ENCODE measurements around the gene SMYD3.

The SMYD3 gene

DNA sequence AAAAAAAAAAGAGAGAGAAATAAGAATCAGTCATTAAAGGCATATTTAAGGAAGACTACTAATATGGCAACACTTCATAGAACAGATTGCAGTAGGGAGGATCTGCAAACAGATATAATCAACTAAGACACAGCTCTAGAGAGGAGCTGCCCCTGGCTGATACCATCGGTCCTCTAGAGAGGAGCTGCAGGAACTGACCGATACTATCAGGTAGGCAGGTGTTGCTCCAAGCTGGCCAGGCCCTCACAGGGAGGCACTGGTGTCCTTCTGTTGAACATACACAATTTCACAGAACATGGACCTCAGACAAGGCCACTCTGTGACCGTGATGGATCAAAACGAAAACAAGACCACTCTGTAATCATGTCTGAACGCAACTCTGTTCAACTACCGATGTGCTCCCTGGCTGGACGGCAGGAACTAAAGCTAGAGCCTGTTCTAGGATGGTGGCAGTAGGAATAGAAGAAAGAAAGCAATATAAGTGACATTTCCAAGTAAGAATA is 15.5 kb downstream of the SMYD3 start:
- no peak overlapping the region for H3K27ac ChIP-seq (ENCODE audit: low read depth, low read length)
- H3K4me1 ChIP-seq (ENCODE audit: insufficient read depth, low read length), result peaks cover 4% of the 10 kb centered on the region
- no peaks in the 10 kb centered on the region for H3K27me3 ChIP-seq (ENCODE audit: control insufficient read depth in 1 of 2, insufficient read depth in 2 of 2, low read length in 2 of 2)
- H3K9me3 ChIP-seq (ENCODE audit: low read length), result no peaks in the 10 kb centered on the region
- H3K9ac ChIP-seq (ENCODE audit: low read length), result no peak overlapping the region
- H3K4me3 ChIP-seq (ENCODE audit: low read depth in 1 of 2, low read length in 2 of 2), result no peak overlapping the region
- H3K36me3 ChIP-seq (ENCODE audit: insufficient read depth, low read length), result no peaks in the 10 kb centered on the region

DNA sequence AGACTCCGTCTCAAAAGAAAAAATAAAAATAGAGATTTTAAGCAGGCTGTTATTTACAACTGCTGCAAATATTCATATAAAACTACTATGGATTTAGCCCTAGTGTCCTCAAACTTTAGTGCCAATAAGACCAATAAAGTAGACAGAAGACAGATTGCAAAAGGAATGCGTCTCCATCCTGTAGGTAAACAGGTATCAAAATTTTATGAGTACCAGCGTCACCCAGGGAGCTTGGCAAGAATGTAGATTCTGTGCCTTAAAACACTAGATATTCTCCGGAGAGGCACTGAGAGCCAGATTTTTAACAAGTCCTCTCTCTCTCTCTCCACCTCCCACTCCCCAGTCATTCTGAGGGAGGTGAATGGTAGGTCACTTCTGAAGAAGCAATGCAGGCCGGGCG is 18.4 kb downstream of the SMYD3 start:
- Histone ChIP-seq H3K27ac (ENCODE audit: low read depth, low read length) (no peak overlapping the region), H3K36me3 (ENCODE audit: insufficient read depth, low read length) (no peaks in the 10 kb centered on the region), H3K4me1 (ENCODE audit: insufficient read depth, low read length) (peaks cover 6% of the 10 kb centered on the region), H3K9me3 (ENCODE audit: low read length) (no peaks in the 10 kb centered on the region), H3K4me3 (ENCODE audit: low read depth in 1 of 2, low read length in 2 of 2) (no peak overlapping the region), H3K27me3 (ENCODE audit: control insufficient read depth in 1 of 2, insufficient read depth in 2 of 2, low read length in 2 of 2) (no peaks in the 10 kb centered on the region), H3K9ac (ENCODE audit: low read length) (no peak overlapping the region)

DNA sequence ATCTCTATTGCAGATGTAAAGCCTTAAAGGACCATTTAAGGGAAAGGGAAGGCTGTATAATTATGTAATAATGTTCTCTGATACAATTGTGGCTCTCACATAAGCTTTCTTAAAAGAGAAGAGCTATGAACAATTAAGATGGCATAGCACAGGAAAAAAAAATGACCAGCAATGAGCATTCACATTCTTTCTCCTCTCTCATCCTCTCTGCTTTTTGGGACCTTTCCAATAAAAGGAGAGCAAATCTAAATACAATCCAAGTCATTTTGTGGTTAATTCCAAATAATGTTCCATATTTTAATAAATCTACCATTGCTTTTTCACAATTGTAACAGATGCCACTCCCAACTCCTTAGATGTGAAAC is 23.5 kb downstream of the SMYD3 start:
- Histone ChIP-seq H3K4me3 (ENCODE audit: low read depth in 1 of 2, low read length in 2 of 2) (peak overlapping the region in 1 of 2 donors; percentile 47), H3K27me3 (ENCODE audit: control insufficient read depth in 1 of 2, insufficient read depth in 2 of 2, low read length in 2 of 2) (no peaks in the 10 kb centered on the region), H3K9me3 (ENCODE audit: low read length) (no peaks in the 10 kb centered on the region), H3K4me1 (ENCODE audit: insufficient read depth, low read length) (peaks cover 14% of the 10 kb centered on the region), H3K36me3 (ENCODE audit: insufficient read depth, low read length) (no peaks in the 10 kb centered on the region), H3K27ac (ENCODE audit: low read depth, low read length) (no peak overlapping the region), H3K9ac (ENCODE audit: low read length) (no peak overlapping the region)

DNA sequence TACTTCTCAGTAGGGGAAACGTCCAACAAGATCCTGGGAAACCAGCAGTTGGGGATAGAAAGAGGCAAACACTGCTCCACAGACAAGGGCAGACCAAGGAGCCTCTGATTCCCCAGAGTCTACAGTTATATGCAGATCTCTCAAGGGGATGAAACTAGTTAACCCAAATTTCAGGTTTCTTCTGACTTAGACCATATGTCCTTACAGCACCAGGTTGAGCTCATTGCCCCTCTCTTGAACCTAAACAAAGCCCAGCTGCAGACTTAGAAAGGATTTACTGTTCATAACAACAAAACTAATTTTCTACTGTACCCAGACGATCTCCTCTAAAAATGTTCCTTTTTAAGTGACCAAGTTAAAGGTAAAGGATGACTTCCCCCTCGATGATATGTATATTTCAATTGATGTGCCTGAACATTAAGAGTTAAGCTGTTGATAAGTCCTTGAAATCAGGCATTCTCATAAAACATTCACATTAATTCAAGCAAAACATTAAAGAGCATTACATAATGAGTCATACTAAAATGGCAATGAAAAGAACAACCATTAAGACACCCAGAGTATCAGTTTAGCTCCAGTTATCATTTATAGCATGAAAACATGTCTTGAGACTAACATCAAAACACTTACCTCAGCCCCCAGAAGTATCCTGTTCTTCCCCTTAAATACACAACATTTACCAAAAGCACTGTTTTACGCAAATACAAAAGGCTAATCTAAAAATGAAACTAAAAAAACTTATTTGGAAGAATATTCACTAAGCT is 24.1 kb downstream of the SMYD3 start:
- Histone ChIP-seq H3K27me3 (ENCODE audit: control insufficient read depth in 1 of 2, insufficient read depth in 2 of 2, low read length in 2 of 2) (no peaks in the 10 kb centered on the region), H3K27ac (ENCODE audit: low read depth, low read length) (no peak overlapping the region), H3K36me3 (ENCODE audit: insufficient read depth, low read length) (no peaks in the 10 kb centered on the region), H3K9ac (ENCODE audit: low read length) (no peak overlapping the region), H3K4me1 (ENCODE audit: insufficient read depth, low read length) (peaks cover 14% of the 10 kb centered on the region), H3K9me3 (ENCODE audit: low read length) (no peaks in the 10 kb centered on the region), H3K4me3 (ENCODE audit: low read depth in 1 of 2, low read length in 2 of 2) (peak overlapping the region in 1 of 2 donors; percentile 47)

DNA sequence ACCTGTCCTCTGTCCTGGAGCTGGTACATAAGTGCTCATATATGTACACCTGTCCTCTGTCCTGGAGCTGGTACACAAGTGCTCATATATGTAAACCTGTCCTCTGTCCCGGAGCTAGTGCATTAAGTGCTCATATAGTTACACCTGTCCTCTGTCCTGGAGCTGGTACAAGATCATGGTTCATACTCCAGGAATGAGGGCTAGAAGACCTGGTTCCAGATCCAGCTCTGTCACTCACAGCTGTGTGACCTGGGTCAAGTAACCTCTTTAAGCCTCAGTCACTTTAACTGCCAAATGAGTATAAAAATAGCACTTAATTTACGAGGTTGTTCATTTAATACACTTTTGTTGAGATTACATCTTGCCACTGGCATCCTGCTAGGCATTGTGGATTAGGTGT is 28.0 kb downstream of the SMYD3 start:
- Histone ChIP-seq H3K4me3 (ENCODE audit: low read depth in 1 of 2, low read length in 2 of 2) (no peak overlapping the region), H3K27me3 (ENCODE audit: control insufficient read depth in 1 of 2, insufficient read depth in 2 of 2, low read length in 2 of 2) (no peaks in the 10 kb centered on the region), H3K4me1 (ENCODE audit: insufficient read depth, low read length) (peaks cover 14% of the 10 kb centered on the region), H3K9me3 (ENCODE audit: low read length) (no peaks in the 10 kb centered on the region), H3K36me3 (ENCODE audit: insufficient read depth, low read length) (no peaks in the 10 kb centered on the region), H3K9ac (ENCODE audit: low read length) (no peak overlapping the region), H3K27ac (ENCODE audit: low read depth, low read length) (no peak overlapping the region)

DNA sequence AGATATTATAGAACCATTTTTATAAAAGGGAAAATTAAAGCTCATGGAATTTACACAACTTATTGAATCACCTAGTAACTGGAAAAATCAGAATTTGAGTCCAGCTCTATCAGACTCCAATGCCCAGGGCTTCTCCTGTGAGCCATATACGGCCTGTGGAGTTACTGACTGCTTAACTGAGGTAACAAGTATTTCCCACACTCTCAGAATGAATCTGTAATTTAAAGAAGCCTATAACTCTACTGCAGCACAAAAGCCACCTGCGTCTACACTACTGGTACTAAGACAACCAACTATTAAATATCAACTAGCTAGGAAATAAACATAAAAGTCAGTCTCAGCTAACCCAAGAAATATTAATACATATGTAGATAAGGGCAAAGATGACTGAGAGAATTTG is 29.4 kb downstream of the SMYD3 start:
- H3K27me3 ChIP-seq (ENCODE audit: control insufficient read depth in 1 of 2, insufficient read depth in 2 of 2, low read length in 2 of 2), result no peaks in the 10 kb centered on the region
- H3K9ac ChIP-seq (ENCODE audit: low read length), result no peak overlapping the region
- no peak overlapping the region for H3K27ac ChIP-seq (ENCODE audit: low read depth, low read length)
- H3K36me3 ChIP-seq (ENCODE audit: insufficient read depth, low read length), result no peaks in the 10 kb centered on the region
- H3K4me1 ChIP-seq (ENCODE audit: insufficient read depth, low read length), result peaks cover 2% of the 10 kb centered on the region
- H3K9me3 ChIP-seq (ENCODE audit: low read length), result no peaks in the 10 kb centered on the region
- H3K4me3 ChIP-seq (ENCODE audit: low read depth in 1 of 2, low read length in 2 of 2), result no peak overlapping the region

DNA sequence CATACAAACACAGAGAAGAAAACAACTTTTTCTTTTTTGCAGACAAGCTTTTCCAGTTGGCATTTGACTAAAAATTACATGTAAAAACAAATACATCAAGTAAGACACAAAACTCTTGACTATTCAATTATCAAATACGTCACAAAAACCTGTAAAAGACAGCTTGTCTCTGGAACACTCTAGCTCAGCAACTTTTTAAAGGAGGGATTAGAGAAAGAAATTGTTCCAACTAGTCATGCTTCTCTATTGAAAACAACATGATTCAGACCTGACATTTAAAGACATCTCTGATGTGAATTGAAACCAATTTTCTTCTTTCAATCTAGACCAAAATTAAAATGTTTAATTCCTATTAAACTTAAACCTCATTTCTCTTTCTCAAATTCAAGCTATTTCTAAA is 30.3 kb downstream of the SMYD3 start:
- Histone ChIP-seq H3K4me3 (ENCODE audit: low read depth in 1 of 2, low read length in 2 of 2) (no peak overlapping the region), H3K36me3 (ENCODE audit: insufficient read depth, low read length) (no peaks in the 10 kb centered on the region), H3K9ac (ENCODE audit: low read length) (no peak overlapping the region), H3K4me1 (ENCODE audit: insufficient read depth, low read length) (no peaks in the 10 kb centered on the region), H3K27ac (ENCODE audit: low read depth, low read length) (no peak overlapping the region), H3K27me3 (ENCODE audit: control insufficient read depth in 1 of 2, insufficient read depth in 2 of 2, low read length in 2 of 2) (no peaks in the 10 kb centered on the region), H3K9me3 (ENCODE audit: low read length) (no peaks in the 10 kb centered on the region)

DNA sequence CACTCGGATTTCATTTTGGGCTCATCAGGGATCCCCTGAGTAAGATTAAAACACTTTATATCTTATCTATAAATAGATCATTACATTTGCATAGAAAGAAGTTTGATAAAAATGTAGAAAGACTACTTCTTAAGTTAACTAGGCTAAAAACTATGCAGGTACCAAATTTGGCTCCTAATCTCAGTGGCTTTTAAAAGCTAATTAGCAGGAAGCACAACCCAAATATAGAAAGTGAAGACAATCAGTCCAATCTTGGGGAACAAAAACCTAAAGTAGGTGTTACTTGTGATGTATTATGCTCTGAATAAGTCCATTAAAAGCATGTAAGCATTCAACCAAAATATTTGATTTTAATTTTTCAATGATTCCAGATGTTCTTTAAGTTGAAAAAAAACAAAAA is 35.4 kb downstream of the SMYD3 start:
- Histone ChIP-seq H3K36me3 (ENCODE audit: insufficient read depth, low read length) (no peaks in the 10 kb centered on the region), H3K4me3 (ENCODE audit: low read depth in 1 of 2, low read length in 2 of 2) (no peak overlapping the region), H3K9me3 (ENCODE audit: low read length) (no peaks in the 10 kb centered on the region), H3K4me1 (ENCODE audit: insufficient read depth, low read length) (no peaks in the 10 kb centered on the region), H3K27me3 (ENCODE audit: control insufficient read depth in 1 of 2, insufficient read depth in 2 of 2, low read length in 2 of 2) (no peaks in the 10 kb centered on the region), H3K27ac (ENCODE audit: low read depth, low read length) (no peak overlapping the region), H3K9ac (ENCODE audit: low read length) (no peak overlapping the region)

DNA sequence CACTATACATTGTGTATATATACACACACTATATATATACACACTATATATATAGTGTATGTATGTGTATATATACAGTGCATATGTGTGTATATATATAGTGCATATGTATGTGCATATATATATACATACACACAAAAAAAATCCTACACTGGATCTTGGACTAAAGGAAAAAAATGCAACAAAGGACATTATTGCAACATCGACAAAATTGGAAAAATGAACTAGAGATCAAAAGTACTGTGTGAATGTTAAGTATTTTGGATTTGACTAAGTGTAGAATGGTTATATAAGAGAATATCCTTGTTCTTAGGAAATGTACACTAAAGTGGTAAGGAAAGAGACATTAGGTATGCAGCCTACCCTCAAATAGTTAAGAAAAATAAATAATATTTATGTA is 36.5 kb downstream of the SMYD3 start:
- Histone ChIP-seq H3K36me3 (ENCODE audit: insufficient read depth, low read length) (no peaks in the 10 kb centered on the region), H3K27ac (ENCODE audit: low read depth, low read length) (no peak overlapping the region)

DNA sequence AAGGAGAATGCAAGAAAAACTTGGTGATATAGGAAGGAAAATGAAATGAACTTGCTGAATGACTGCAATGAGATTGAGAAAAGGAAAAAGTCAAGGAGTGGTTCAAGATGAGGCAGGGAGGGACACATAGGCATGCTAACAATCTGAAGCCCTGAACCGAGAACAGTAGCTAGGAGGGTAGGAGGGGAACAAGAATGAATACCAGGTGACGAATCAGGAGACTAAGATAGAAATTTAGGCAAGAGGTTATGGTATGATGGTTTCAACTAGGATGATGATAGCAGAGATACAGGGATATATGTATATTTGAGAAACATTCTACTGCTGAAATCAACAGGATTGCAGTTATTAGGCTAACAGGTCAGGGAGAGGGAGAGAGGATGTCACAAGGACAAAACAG is 44.1 kb downstream of the SMYD3 start:
- H3K27me3 ChIP-seq (ENCODE audit: control insufficient read depth in 1 of 2, insufficient read depth in 2 of 2, low read length in 2 of 2), result no peaks in the 10 kb centered on the region
- H3K9me3 ChIP-seq (ENCODE audit: low read length), result no peaks in the 10 kb centered on the region
- H3K9ac ChIP-seq (ENCODE audit: low read length), result no peak overlapping the region
- H3K27ac ChIP-seq (ENCODE audit: low read depth, low read length), result no peak overlapping the region
- H3K36me3 ChIP-seq (ENCODE audit: insufficient read depth, low read length), result no peaks in the 10 kb centered on the region
- H3K4me1 ChIP-seq (ENCODE audit: insufficient read depth, low read length), result no peaks in the 10 kb centered on the region
- H3K4me3 ChIP-seq (ENCODE audit: low read depth in 1 of 2, low read length in 2 of 2), result no peak overlapping the region

More for the DNA sequence above, 36.5 kb downstream of the SMYD3 start:
- no peaks in the 10 kb centered on the region for H3K27me3 ChIP-seq (ENCODE audit: control insufficient read depth in 1 of 2, insufficient read depth in 2 of 2, low read length in 2 of 2)
- no peaks in the 10 kb centered on the region for H3K9me3 ChIP-seq (ENCODE audit: low read length)
- no peak overlapping the region for H3K9ac ChIP-seq (ENCODE audit: low read length)
- no peak overlapping the region for H3K4me3 ChIP-seq (ENCODE audit: low read depth in 1 of 2, low read length in 2 of 2)
- H3K4me1 ChIP-seq (ENCODE audit: insufficient read depth, low read length), result no peaks in the 10 kb centered on the region

DNA sequence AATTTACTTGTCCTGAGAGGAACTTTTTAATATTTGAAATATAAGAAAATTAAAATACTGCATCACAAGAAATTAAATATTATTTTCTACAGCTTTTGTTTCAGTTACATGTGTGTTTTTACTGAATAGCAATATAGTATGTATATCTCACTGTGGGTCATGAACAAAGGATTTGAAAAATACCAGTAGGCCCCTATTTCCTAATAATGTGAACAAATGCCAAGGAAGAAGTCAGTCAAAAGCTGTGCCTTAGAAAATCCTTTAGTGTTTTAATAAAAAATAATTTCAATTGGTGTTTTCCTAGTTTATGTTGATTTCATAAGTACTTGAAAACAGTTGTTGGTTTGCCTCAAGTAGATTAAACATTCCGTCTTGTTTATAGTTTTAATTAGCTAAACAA is 46.7 kb downstream of the SMYD3 start:
- Histone ChIP-seq H3K27me3 (ENCODE audit: control insufficient read depth in 1 of 2, insufficient read depth in 2 of 2, low read length in 2 of 2) (no peaks in the 10 kb centered on the region), H3K9me3 (ENCODE audit: low read length) (no peaks in the 10 kb centered on the region), H3K4me1 (ENCODE audit: insufficient read depth, low read length) (no peaks in the 10 kb centered on the region), H3K27ac (ENCODE audit: low read depth, low read length) (no peak overlapping the region), H3K36me3 (ENCODE audit: insufficient read depth, low read length) (no peaks in the 10 kb centered on the region), H3K4me3 (ENCODE audit: low read depth in 1 of 2, low read length in 2 of 2) (no peak overlapping the region), H3K9ac (ENCODE audit: low read length) (no peak overlapping the region)

DNA sequence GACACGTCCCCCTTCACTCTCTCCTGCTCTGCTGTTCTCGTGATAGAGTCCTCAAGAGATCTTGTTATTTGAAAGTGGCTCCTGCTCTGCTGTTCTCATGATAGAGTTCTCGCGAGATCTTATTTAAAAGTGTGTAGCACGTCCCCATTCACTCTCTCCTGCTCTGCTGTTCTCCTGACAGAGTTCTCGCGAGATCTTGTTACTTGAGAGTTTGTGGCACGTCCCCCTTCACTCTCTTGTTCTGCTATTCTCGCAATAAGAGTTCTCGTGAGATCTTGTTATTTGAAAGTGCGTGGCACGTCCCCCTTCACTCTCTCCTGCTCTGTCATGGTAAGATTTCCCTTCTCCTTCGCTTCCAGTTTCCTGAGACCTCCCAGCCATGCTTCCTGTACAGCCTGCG is 47.9 kb downstream of the SMYD3 start:
- H3K4me3 ChIP-seq (ENCODE audit: low read depth in 1 of 2, low read length in 2 of 2), result no peak overlapping the region
- H3K9me3 ChIP-seq (ENCODE audit: low read length), result no peaks in the 10 kb centered on the region
- H3K27me3 ChIP-seq (ENCODE audit: control insufficient read depth in 1 of 2, insufficient read depth in 2 of 2, low read length in 2 of 2), result no peaks in the 10 kb centered on the region
- no peak overlapping the region for H3K27ac ChIP-seq (ENCODE audit: low read depth, low read length)
- no peaks in the 10 kb centered on the region for H3K4me1 ChIP-seq (ENCODE audit: insufficient read depth, low read length)
- H3K36me3 ChIP-seq (ENCODE audit: insufficient read depth, low read length), result no peaks in the 10 kb centered on the region
- H3K9ac ChIP-seq (ENCODE audit: low read length), result no peak overlapping the region
